Liver (tissue), 9 donors: ENCODE results near the gene UGT1A6. TPM values are rescaled to one million over a fixed set of nuclear protein-coding genes. Genes with fewer than 3 reads are reported as not detected.

Experiments
- DNase-seq: peaks from one replicate; pipeline ENCODE4 v3.0.0-alpha.2; 2017; ENCODE audit warnings: low spot score
- H3K27ac ChIP-seq, 2 donors: one replicate each; pipeline ENCODE4 v1.7.0; 2013; ENCODE audit warnings: inconsistent platforms in 2 of 2, low read length in 2 of 2, control low read depth in 1 of 2, low read depth in 1 of 2, mild to moderate bottlenecking in 1 of 2
- H3K27me3 ChIP-seq, 4 donors: one replicate each; pipeline versions ENCODE4 v1.6.1 to v1.7.0; 2013; ENCODE audit warnings: low read length in 3 of 4, inconsistent platforms in 1 of 4, mild to moderate bottlenecking in 1 of 4, moderate library complexity in 1 of 4; ENCODE audit not compliant: control insufficient read depth in 4 of 4, insufficient read depth in 4 of 4
- H3K36me3 ChIP-seq, 4 donors: one replicate each; pipeline versions ENCODE4 v1.6.1 to v1.7.0; 2013; ENCODE audit warnings: low read length in 3 of 4, mild to moderate bottlenecking in 3 of 4, low read depth in 1 of 4, moderate library complexity in 1 of 4; ENCODE audit not compliant: control insufficient read depth in 4 of 4, insufficient read depth in 3 of 4
- H3K4me1 ChIP-seq, 4 donors: one replicate each; pipeline versions ENCODE4 v1.6.1 to v1.7.0; 2013; ENCODE audit warnings: low read length in 3 of 4, mild to moderate bottlenecking in 3 of 4, moderate library complexity in 1 of 4; ENCODE audit not compliant: control insufficient read depth in 4 of 4, insufficient read depth in 4 of 4
- H3K4me3 ChIP-seq, 3 donors: one replicate each; pipeline versions ENCODE4 v1.6.1 to v1.7.0; 2013; ENCODE audit warnings: low read length in 3 of 3, control low read depth in 1 of 3, low read depth in 1 of 3, mild to moderate bottlenecking in 1 of 3
- H3K9ac ChIP-seq, 2 donors: one replicate each; pipeline ENCODE4 v1.7.0; 2013; ENCODE audit warnings: low read length in 2 of 2, mild to moderate bottlenecking in 2 of 2, moderate library complexity in 2 of 2, control low read depth in 1 of 2, low read depth in 1 of 2
- H3K9me3 ChIP-seq, 4 donors: one replicate each; pipeline versions ENCODE4 v1.6.1 to v1.7.0; 2013; ENCODE audit warnings: low read length in 3 of 4; ENCODE audit not compliant: control insufficient read depth in 4 of 4
- EGR1 ChIP-seq, 2 donors: IDR thresholded peaks; 2 replicates each; pipeline ENCODE4 v1.6.1; 2016 to 2018; ENCODE audit warnings: antibody characterized with exemption in 2 of 2, low read depth in 2 of 2
- FOXA1 ChIP-seq: IDR thresholded peaks from 2 replicates; pipeline ENCODE4 v1.6.1; 2016; ENCODE audit warnings: antibody characterized with exemption
- FOXA2 ChIP-seq: IDR thresholded peaks from 2 replicates; pipeline ENCODE4 v1.6.1; 2016; ENCODE audit warnings: antibody characterized with exemption
- GABPA ChIP-seq, 2 donors: IDR thresholded peaks in 1 of 2; conservative IDR thresholded peaks in 1 of 2; 2 replicates each; pipeline ENCODE4 v1.6.1; 2016; ENCODE audit warnings: antibody characterized with exemption in 2 of 2, mild to moderate bottlenecking in 1 of 2, moderate library complexity in 1 of 2
- HNF4A ChIP-seq, 2 donors: conservative IDR thresholded peaks; 2 replicates each; pipeline ENCODE4 v1.6.1; 2016; ENCODE audit warnings: antibody characterized with exemption in 2 of 2, mild to moderate bottlenecking in 2 of 2
- HNF4G ChIP-seq: IDR thresholded peaks from 2 replicates; pipeline ENCODE4 v1.6.1; 2016; ENCODE audit warnings: antibody characterized with exemption
- JUND ChIP-seq, 2 donors: IDR thresholded peaks; 2 replicates each; pipeline ENCODE4 v1.6.1; 2016; ENCODE audit warnings: antibody characterized with exemption in 2 of 2
- NR2F2 ChIP-seq: IDR thresholded peaks from 2 replicates; pipeline ENCODE4 v1.6.1; 2016; ENCODE audit warnings: antibody characterized with exemption
- RAD21 ChIP-seq, 2 donors: IDR thresholded peaks; 2 replicates each; pipeline ENCODE4 v1.6.1; 2016; ENCODE audit warnings: antibody characterized with exemption in 2 of 2, mild to moderate bottlenecking in 2 of 2
- RXRA ChIP-seq, 2 donors: IDR thresholded peaks; 2 replicates each; pipeline ENCODE4 v1.6.1; 2017 to 2018; ENCODE audit warnings: antibody characterized with exemption in 2 of 2, mild to moderate bottlenecking in 1 of 2
- SP1 ChIP-seq: IDR thresholded peaks from 2 replicates; pipeline ENCODE4 v1.6.1; 2018; ENCODE audit warnings: antibody characterized with exemption, mild to moderate bottlenecking
- TAF1 ChIP-seq: conservative IDR thresholded peaks from 2 replicates; pipeline ENCODE4 v1.6.1; 2016; ENCODE audit warnings: antibody characterized with exemption, mild to moderate bottlenecking
- YY1 ChIP-seq: IDR thresholded peaks from 2 replicates; pipeline ENCODE4 v1.6.1; 2016; ENCODE audit warnings: antibody characterized with exemption, mild to moderate bottlenecking
- WGBS: extraction: QIAGEN DNeasy Blood & Tissue Kit; methylation state at CpG from one replicate; pipeline ENCODE4 v1.1.7; 2013; 5-methylcytosine and 5-hydroxymethylcytosine counted together
- polyA plus RNA-seq, 2 donors: library from polyadenylated mRNA; stranded (reverse) in 1 of 2; unstranded in 1 of 2; fragments of 200-250 nt in 1 of 2; fragments of >200 nt in 1 of 2; fragmentation: Nextera tagmentation in 1 of 2; extraction: Ambion mirVana in 1 of 2; gene quantifications; one replicate each; pipeline versions ENCODE4 v1.2.1 to v1.2.3, GENCODE V29; 2013 to 2015
- total RNA-seq, 2 donors: library from RNA; depleted of rRNA; stranded (reverse); fragments of >200 nt; gene quantifications; one replicate each; pipeline ENCODE4 v1.2.3, GENCODE V29; 2014
- TF ChIP-seq, protein P1 (sequence below): IDR thresholded peaks from 2 replicates; pipeline ENCODE4 v1.6.1; 2016; ENCODE audit warnings: antibody characterized with exemption
- TF ChIP-seq, protein P2 (sequence below): IDR thresholded peaks from 2 replicates; pipeline ENCODE4 v1.6.1; 2016; ENCODE audit warnings: antibody characterized with exemption
- TF ChIP-seq, protein P3 (sequence below): fragments of 150-350 bp; IDR thresholded peaks from 2 replicates; pipeline ENCODE4 v1.5.1; 2017; ENCODE audit warnings: improper control_type of control experiment, low read depth, low read length; ENCODE audit not compliant: missing input control
- TF ChIP-seq, protein P4 (sequence below): IDR thresholded peaks from 2 replicates; pipeline ENCODE4 v1.6.1; 2016; ENCODE audit warnings: antibody characterized with exemption
- TF ChIP-seq, protein P5 (sequence below): IDR thresholded peaks from 2 replicates; pipeline ENCODE4 v1.6.1; 2016; ENCODE audit warnings: antibody characterized with exemption, mild to moderate bottlenecking
- donor health status: healthy.
- donor health status: healthy.
- donor health status: healthy.
- donor health status: healthy.
- donor health status: healthy.

UGT1A6 gene
- total and polyA plus RNA-seq, 4 donors: 33.4 to 103 (median 46.5) TPM; not detected in 1

DNA sequence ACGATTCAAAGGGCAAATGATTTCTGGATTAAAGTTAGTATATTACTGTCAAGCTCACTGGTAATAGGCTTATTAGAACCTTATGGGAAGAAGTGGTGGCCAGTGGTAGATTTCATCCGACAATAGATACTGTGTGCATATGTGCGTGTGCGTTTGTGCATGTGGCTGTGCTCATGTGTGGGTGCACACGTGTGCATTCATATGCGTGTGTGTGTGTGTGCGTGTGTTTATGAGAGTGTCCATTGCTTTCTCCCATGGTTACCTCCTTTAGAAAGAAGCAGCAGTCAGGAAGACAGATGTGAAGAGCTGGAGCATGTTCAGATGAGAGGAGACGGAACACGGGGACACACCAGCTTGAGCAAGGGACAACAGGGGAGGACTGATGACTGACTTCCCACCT, 76.6 kb downstream of the UGT1A6 start:
- Histone ChIP-seq H3K36me3 (peaks cover 6 to 49% (median 40%) of the 10 kb centered on the region in 4 donors), H3K9me3 (no peaks in the 10 kb centered on the region), H3K9ac (no peak overlapping the region), H3K27me3 (no peaks in the 10 kb centered on the region), H3K4me3 (no peak overlapping the region), H3K27ac (no peak overlapping the region), H3K4me1 (peaks cover 0 to 8% (median 3%) of the 10 kb centered on the region in 4 donors)
- no peak for DNase-seq
- TF ChIP-seq SP1: no peak
- no peak for TF ChIP-seq EGR1 (IDR thresholded peaks at IDR 0.05; ENCODE audit: low read depth in 2 of 2)
- TF ChIP-seq GABPA (IDR thresholded peaks at IDR 0.05 in 1 of 2, conservative IDR thresholded peaks at IDR 0.05 in 1 of 2): no peak
- TF ChIP-seq FOXA2: no peak
- no peak for TF ChIP-seq FOXA1
- TF ChIP-seq, protein P1, sequence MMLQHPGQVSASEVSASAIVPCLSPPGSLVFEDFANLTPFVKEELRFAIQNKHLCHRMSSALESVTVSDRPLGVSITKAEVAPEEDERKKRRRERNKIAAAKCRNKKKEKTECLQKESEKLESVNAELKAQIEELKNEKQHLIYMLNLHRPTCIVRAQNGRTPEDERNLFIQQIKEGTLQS: no peak
- TF ChIP-seq, protein P2, sequence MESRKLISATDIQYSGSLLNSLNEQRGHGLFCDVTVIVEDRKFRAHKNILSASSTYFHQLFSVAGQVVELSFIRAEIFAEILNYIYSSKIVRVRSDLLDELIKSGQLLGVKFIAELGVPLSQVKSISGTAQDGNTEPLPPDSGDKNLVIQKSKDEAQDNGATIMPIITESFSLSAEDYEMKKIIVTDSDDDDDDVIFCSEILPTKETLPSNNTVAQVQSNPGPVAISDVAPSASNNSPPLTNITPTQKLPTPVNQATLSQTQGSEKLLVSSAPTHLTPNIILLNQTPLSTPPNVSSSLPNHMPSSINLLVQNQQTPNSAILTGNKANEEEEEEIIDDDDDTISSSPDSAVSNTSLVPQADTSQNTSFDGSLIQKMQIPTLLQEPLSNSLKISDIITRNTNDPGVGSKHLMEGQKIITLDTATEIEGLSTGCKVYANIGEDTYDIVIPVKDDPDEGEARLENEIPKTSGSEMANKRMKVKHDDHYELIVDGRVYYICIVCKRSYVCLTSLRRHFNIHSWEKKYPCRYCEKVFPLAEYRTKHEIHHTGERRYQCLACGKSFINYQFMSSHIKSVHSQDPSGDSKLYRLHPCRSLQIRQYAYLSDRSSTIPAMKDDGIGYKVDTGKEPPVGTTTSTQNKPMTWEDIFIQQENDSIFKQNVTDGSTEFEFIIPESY: no peak
- no peak for TF ChIP-seq NR2F2
- TF ChIP-seq HNF4G: no peak
- no peak for TF ChIP-seq TAF1
- TF ChIP-seq JUND (IDR thresholded peaks at IDR 0.05): no peak
- no peak for TF ChIP-seq YY1
- TF ChIP-seq, protein P3, sequence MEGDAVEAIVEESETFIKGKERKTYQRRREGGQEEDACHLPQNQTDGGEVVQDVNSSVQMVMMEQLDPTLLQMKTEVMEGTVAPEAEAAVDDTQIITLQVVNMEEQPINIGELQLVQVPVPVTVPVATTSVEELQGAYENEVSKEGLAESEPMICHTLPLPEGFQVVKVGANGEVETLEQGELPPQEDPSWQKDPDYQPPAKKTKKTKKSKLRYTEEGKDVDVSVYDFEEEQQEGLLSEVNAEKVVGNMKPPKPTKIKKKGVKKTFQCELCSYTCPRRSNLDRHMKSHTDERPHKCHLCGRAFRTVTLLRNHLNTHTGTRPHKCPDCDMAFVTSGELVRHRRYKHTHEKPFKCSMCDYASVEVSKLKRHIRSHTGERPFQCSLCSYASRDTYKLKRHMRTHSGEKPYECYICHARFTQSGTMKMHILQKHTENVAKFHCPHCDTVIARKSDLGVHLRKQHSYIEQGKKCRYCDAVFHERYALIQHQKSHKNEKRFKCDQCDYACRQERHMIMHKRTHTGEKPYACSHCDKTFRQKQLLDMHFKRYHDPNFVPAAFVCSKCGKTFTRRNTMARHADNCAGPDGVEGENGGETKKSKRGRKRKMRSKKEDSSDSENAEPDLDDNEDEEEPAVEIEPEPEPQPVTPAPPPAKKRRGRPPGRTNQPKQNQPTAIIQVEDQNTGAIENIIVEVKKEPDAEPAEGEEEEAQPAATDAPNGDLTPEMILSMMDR: no peak
- TF ChIP-seq, protein P4, sequence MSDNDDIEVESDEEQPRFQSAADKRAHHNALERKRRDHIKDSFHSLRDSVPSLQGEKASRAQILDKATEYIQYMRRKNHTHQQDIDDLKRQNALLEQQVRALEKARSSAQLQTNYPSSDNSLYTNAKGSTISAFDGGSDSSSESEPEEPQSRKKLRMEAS: no peak
- no peak for TF ChIP-seq RAD21 (IDR thresholded peaks at IDR 0.05)
- TF ChIP-seq, protein P5, sequence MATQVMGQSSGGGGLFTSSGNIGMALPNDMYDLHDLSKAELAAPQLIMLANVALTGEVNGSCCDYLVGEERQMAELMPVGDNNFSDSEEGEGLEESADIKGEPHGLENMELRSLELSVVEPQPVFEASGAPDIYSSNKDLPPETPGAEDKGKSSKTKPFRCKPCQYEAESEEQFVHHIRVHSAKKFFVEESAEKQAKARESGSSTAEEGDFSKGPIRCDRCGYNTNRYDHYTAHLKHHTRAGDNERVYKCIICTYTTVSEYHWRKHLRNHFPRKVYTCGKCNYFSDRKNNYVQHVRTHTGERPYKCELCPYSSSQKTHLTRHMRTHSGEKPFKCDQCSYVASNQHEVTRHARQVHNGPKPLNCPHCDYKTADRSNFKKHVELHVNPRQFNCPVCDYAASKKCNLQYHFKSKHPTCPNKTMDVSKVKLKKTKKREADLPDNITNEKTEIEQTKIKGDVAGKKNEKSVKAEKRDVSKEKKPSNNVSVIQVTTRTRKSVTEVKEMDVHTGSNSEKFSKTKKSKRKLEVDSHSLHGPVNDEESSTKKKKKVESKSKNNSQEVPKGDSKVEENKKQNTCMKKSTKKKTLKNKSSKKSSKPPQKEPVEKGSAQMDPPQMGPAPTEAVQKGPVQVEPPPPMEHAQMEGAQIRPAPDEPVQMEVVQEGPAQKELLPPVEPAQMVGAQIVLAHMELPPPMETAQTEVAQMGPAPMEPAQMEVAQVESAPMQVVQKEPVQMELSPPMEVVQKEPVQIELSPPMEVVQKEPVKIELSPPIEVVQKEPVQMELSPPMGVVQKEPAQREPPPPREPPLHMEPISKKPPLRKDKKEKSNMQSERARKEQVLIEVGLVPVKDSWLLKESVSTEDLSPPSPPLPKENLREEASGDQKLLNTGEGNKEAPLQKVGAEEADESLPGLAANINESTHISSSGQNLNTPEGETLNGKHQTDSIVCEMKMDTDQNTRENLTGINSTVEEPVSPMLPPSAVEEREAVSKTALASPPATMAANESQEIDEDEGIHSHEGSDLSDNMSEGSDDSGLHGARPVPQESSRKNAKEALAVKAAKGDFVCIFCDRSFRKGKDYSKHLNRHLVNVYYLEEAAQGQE: no peak
- TF ChIP-seq RXRA (IDR thresholded peaks at IDR 0.05): no peak
- WGBS: 95% methylated on average over 9 of the region's 9 CpGs

DNA sequence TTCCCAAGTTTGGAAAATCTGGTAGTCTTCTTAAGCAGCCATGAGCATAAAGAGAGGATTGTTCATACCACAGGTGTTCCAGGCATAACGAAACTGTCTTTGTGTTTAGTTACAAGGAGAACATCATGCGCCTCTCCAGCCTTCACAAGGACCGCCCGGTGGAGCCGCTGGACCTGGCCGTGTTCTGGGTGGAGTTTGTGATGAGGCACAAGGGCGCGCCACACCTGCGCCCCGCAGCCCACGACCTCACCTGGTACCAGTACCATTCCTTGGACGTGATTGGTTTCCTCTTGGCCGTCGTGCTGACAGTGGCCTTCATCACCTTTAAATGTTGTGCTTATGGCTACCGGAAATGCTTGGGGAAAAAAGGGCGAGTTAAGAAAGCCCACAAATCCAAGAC, 79.5 kb downstream of the UGT1A6 start:
- no peak overlapping the region for H3K4me3 ChIP-seq
- H3K9ac ChIP-seq: no peak overlapping the region
- TF ChIP-seq, protein P1: no peak
- TF ChIP-seq, protein P2: no peak
- TF ChIP-seq GABPA (IDR thresholded peaks at IDR 0.05 in 1 of 2, conservative IDR thresholded peaks at IDR 0.05 in 1 of 2) (no peak), EGR1 (IDR thresholded peaks at IDR 0.05; ENCODE audit: low read depth in 2 of 2) (no peak), RXRA (IDR thresholded peaks at IDR 0.05) (no peak), HNF4G (no peak), HNF4A (conservative IDR thresholded peaks at IDR 0.05) (no peak), JUND (IDR thresholded peaks at IDR 0.05) (no peak), TAF1 (no peak), FOXA1 (no peak)
- TF ChIP-seq, protein P5: no peak
- H3K4me1 ChIP-seq: no peaks in the 10 kb centered on the region
- WGBS: 95% methylated on average over 16 of the region's 16 CpGs
- no peak overlapping the region for H3K27ac ChIP-seq
- no peaks in the 10 kb centered on the region for H3K27me3 ChIP-seq
- DNase-seq: no peak
- H3K36me3 ChIP-seq: peaks cover 6 to 49% (median 40%) of the 10 kb centered on the region in 4 donors
- no peaks in the 10 kb centered on the region for H3K9me3 ChIP-seq
